ENCODE measurements around the gene MRPL57.
"Not testable (repeated sequence)": the region's sequence is repeated elsewhere in the genome, so short reads cannot be mapped to it uniquely, and the experiment has no call there.

MRPL57 gene

GRCh38 chr13:21176215-21176981 lies at the start of gene MRPL57, which contains the start of gene SKA3:
TSS of gene MRPL57 (plus strand) at chr13:21176658. CDS start at chr13:21176917, 259 bp downstream.
TSS of gene SKA3 (minus strand) at chr13:21176552. CDS start at chr13:21176477, 75 bp downstream.
- DNase-seq (ENCODE audit: low read depth, low spot score): peak; percentile 73

- DNase-seq (ENCODE audit: low read depth, low spot score): no peak
Observed at GRCh38 chr13:21130116-21130515, 46.3 kb upstream of the MRPL57 start.

- no peak for DNase-seq (ENCODE audit: low read depth, low spot score)
Observed at GRCh38 chr13:21133077-21133476, 43.4 kb upstream of the MRPL57 start.

GRCh38 chr13:21134475-21134874 lies 42.0 kb upstream of the MRPL57 start:
- no peak for DNase-seq (ENCODE audit: low read depth, low spot score)

- DNase-seq (ENCODE audit: low read depth, low spot score): not testable (repeated sequence)
Observed at GRCh38 chr13:21135833-21136232, 40.6 kb upstream of the MRPL57 start.

GRCh38 chr13:21137696-21138095 lies 38.8 kb upstream of the MRPL57 start:
- no peak for DNase-seq (ENCODE audit: low read depth, low spot score)

- no peak for DNase-seq (ENCODE audit: low read depth, low spot score)
Observed at GRCh38 chr13:21138561-21138960, 37.9 kb upstream of the MRPL57 start.

GRCh38 chr13:21139374-21139773 lies 37.1 kb upstream of the MRPL57 start:
- DNase-seq (ENCODE audit: low read depth, low spot score): no peak

- no peak for DNase-seq (ENCODE audit: low read depth, low spot score)
Observed at GRCh38 chr13:21142766-21143165, 33.7 kb upstream of the MRPL57 start.

- DNase-seq (ENCODE audit: low read depth, low spot score): no peak
Observed at GRCh38 chr13:21147827-21148226, 28.6 kb upstream of the MRPL57 start.

- DNase-seq (ENCODE audit: low read depth, low spot score): no peak
Observed at GRCh38 chr13:21148557-21149258, 27.8 kb upstream of the MRPL57 start.

- no peak for DNase-seq (ENCODE audit: low read depth, low spot score)
Observed at GRCh38 chr13:21149568-21149967, 26.9 kb upstream of the MRPL57 start.

- no peak for DNase-seq (ENCODE audit: low read depth, low spot score)
Observed at GRCh38 chr13:21150013-21150412, 26.4 kb upstream of the MRPL57 start.

GRCh38 chr13:21152251-21152899 lies 24.1 kb upstream of the MRPL57 start:
- DNase-seq (ENCODE audit: low read depth, low spot score): no peak

- no peak for DNase-seq (ENCODE audit: low read depth, low spot score)
Observed at GRCh38 chr13:21164631-21165030, 11.8 kb upstream of the MRPL57 start.

GRCh38 chr13:21165606-21166005 lies 10.9 kb upstream of the MRPL57 start:
- DNase-seq (ENCODE audit: low read depth, low spot score): not testable (repeated sequence)

- DNase-seq (ENCODE audit: low read depth, low spot score): no peak
Observed at GRCh38 chr13:21171420-21171819, 5.0 kb upstream of the MRPL57 start.

- not testable (repeated sequence) for DNase-seq (ENCODE audit: low read depth, low spot score)
Observed at GRCh38 chr13:21173767-21174166, 2.7 kb upstream of the MRPL57 start.

- peak; percentile 21 for DNase-seq (ENCODE audit: low read depth, low spot score)
Observed at GRCh38 chr13:21175656-21176214, 723 bp upstream of the MRPL57 start.

- no peak for DNase-seq (ENCODE audit: low read depth, low spot score)
Observed at GRCh38 chr13:21176982-21177284, 475 bp downstream of the MRPL57 start.

- no peak for DNase-seq (ENCODE audit: low read depth, low spot score)
Observed at GRCh38 chr13:21181671-21182070, 5.2 kb downstream of the MRPL57 start.

GRCh38 chr13:21186410-21186809 lies 10.0 kb downstream of the MRPL57 start:
- DNase-seq (ENCODE audit: low read depth, low spot score): not testable (repeated sequence)
